Activated naive CD4-positive, alpha-beta T cell treated with Interleukin-2 at 50 U/mL for 16 hours (primary cell): Measurements from ENCODE around the gene MYO6.

Experiments
- DNase-seq: peaks from one replicate; pipeline ENCODE4 v3.0.0-alpha.2; 2020

The MYO6 gene

GRCh38 chr6:75968143-75968542 lies 219.1 kb downstream of the MYO6 start:
- DNase-seq = no peak
